Prostate gland (tissue), 2 donors: ENCODE measurements around the gene ABCC8. TPM values are rescaled to one million over a fixed set of nuclear protein-coding genes. Genes with fewer than 3 reads are reported as not detected.

ENCODE experiments used
- total RNA-seq, 2 donors: library from RNA; depleted of rRNA; stranded (reverse); fragments of >200 nt; gene quantifications; one replicate each; pipeline ENCODE4 v1.1.0, GENCODE V29; 2016

Gene ABCC8
- total RNA-seq, 2 donors from 2014 or later, result 5.7 to 10.2 TPM

Other genes with a start within 250 kb of the ABCC8 start
- gene NUCB2, start 200.1 kb downstream of the ABCC8 start, total RNA-seq, result 100 to 1,000 TPM in 1 of 2 donors, 10 to 100 TPM in 1; 39.2 to 110 TPM
- gene NCR3LG1, start 125.0 kb downstream of the ABCC8 start, total RNA-seq, result 1 to 10 TPM in 1 of 2 donors, under 1 TPM in 1; 0.41 to 5.9 TPM
- 10 to 100 TPM in 1 of 2 donors, 1 to 10 TPM in 1; 5.5 to 10.3 TPM for gene KCNJ11, start 88.2 kb downstream of the ABCC8 start, total RNA-seq
- not detected for gene USH1C, start 67.6 kb upstream of the ABCC8 start, total RNA-seq
- gene OTOG, start 70.4 kb upstream of the ABCC8 start, total RNA-seq, result under 1 TPM in 1 of 2 donors, not detected in 1; 0.34 TPM
- under 1 TPM in 1 of 2 donors, not detected in 1; 0.28 TPM for gene MYOD1, start 242.7 kb upstream of the ABCC8 start, total RNA-seq